Transverse colon (tissue), 4 donors: Measurements from ENCODE around the gene MRPS17. TPM values are rescaled to one million over a fixed set of nuclear protein-coding genes. Genes with fewer than 3 reads are reported as not detected.

Experiments used
- DNase-seq: peaks from one replicate; pipeline ENCODE4 v3.0.0-alpha.2; 2019
- H3K27ac ChIP-seq, 4 donors: fragments of 200-600 bp; sonication (generic); 2 replicates each; pipeline ENCODE4 v1.5.1; 2016 to 2018; ENCODE audit warnings: inconsistent platforms in 4 of 4
- H3K27me3 ChIP-seq: fragments of 200-600 bp; sonication (generic); 2 replicates; pipeline ENCODE4 v1.5.1; 2017; ENCODE audit warnings: inconsistent platforms
- H3K36me3 ChIP-seq, 4 donors: fragments of 200-600 bp; sonication (generic); 2 replicates each; pipeline ENCODE4 v1.5.1; 2017 to 2019; ENCODE audit warnings: inconsistent platforms in 4 of 4
- H3K4me1 ChIP-seq, 4 donors: fragments of 200-600 bp; sonication (generic); 2 replicates each; pipeline ENCODE4 v1.5.1; 2017 to 2020; ENCODE audit warnings: inconsistent platforms in 4 of 4
- H3K4me3 ChIP-seq, 4 donors: fragments of 200-600 bp; sonication (generic); 1 replicate in 1 of 4; 2 replicates in 3 of 4; pipeline versions ENCODE4 v1.5.1 to v1.6.1; 2017 to 2019; ENCODE audit warnings: inconsistent platforms in 4 of 4
- H3K9me3 ChIP-seq, 2 donors: fragments of 200-600 bp; sonication (generic); 2 replicates each; pipeline ENCODE4 v1.5.1; 2017 to 2019; ENCODE audit warnings: inconsistent platforms in 2 of 2
- EP300 ChIP-seq: sonication (generic); formaldehyde crosslinking; IDR thresholded peaks from one replicate; pipeline ENCODE4 v1.6.1; 2017; ENCODE audit warnings: antibody characterized with exemption, low read depth
- POLR2A ChIP-seq: fragments of 450-650 bp; IDR thresholded peaks from one replicate; pipeline ENCODE4 v1.6.1; 2016; ENCODE audit warnings: antibody characterized with exemption, mild to moderate bottlenecking, moderate library complexity
- POLR2AphosphoS5 ChIP-seq, 3 donors: sonication (generic); formaldehyde crosslinking; IDR thresholded peaks; one replicate each; pipeline ENCODE4 v1.6.1; 2016; ENCODE audit warnings: antibody characterized with exemption in 3 of 3
- WGBS, 2 donors: methylation state at CpG; one replicate each; pipeline ENCODE4 v1.1.5; 2018; ENCODE audit warnings: low coverage in 1 of 2; 5-methylcytosine and 5-hydroxymethylcytosine counted together
- in situ Hi-C, 4 donors: fragments of 200-750 bp; cut with MboI; loops; one replicate each; pipeline versions ENCODE4 v1.15.0 to v1.15.1; 2017; ENCODE audit warnings: low sequenced_read_pairs in 3 of 4, low pct_ligation_motif_present in 1 of 4, low pct_unique_long_range_greater_than_20kb in 1 of 4
- intact Hi-C: fragments of 100-400 bp; cut with DNase I; formaldehyde crosslinking; loops from one replicate; pipeline ENCODE4 v1.15.1; 2023; ENCODE audit warnings: low total_unique reads
- total RNA-seq, 4 donors: library from RNA; depleted of rRNA; stranded (reverse); fragments of >200 nt; gene quantifications; one replicate each; pipeline ENCODE4 v1.1.0, GENCODE V29; 2016
- TF ChIP-seq, protein P1 (sequence below), 5 experiments: fragments of 200-600 bp in 3 of 5; fragments of 450-650 bp in 2 of 5; sonication (generic) in 3 of 5; IDR thresholded peaks; 1 replicate in 2 of 5; 2 replicates in 3 of 5; pipeline ENCODE4 v1.5.1; 2016 to 2017; ENCODE audit warnings: antibody characterized with exemption in 5 of 5, inconsistent platforms in 3 of 5, mild to moderate bottlenecking in 2 of 5, moderate library complexity in 1 of 5

The MRPS17 gene
- total RNA-seq, 4 donors from 2014 or later: 1.1 to 11.5 (median 4.5) TPM

DNA sequence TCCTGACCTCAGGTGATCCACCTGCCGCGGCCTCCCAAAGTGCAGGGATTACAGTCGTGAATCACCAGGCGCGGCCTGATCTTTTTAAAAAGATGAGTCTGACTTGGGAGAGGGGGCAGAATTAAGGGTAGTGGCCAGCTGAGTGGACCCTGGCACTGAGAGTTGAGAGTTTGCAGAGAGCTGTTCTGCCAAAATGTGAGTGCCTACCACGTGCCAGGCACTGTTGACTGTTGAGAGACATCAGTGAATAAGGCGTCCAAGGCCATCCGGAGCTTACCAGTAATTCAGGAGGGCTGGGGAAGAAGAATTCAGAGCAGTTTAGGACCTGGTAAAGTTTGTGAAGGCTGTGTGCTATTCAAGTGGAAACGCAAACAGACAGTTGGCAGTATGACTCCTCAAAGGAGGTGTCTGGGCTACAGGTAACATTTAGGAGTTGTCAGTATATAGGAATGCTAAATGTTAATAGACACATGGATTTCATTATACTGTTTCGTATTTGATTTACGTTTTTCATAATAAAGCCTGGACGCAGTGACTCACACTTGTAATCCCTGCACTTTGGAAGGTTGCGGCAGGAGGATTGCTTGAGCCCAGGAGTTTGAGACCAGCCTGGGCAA is 14.2 kb downstream of the MRPS17 start:
- 55 to 72% methylated on average over 8 to 13 of the region's 13 CpGs for WGBS, 2 donors
- Histone ChIP-seq H3K9me3 (no peaks in the 10 kb centered on the region), H3K27ac (peak overlapping the region; percentile 94 to 96 (median 94)), H3K4me1 (peaks cover 4 to 42% (median 15%) of the 10 kb centered on the region in 4 donors), H3K36me3 (no peaks in the 10 kb centered on the region), H3K4me3 (peak overlapping the region in 1 of 4 donors; percentile 74), H3K27me3 (no peaks in the 10 kb centered on the region)
- in situ Hi-C loops: loop anchor here (25.0 kb wide), 1 partner anchor 329 kb away; no protein-coding TSS in a partner anchor
- DNase-seq: no peak
- intact Hi-C loops: no loop called here
- TF ChIP-seq EP300: no peak
- no peak for TF ChIP-seq POLR2A
- TF ChIP-seq, protein P1, sequence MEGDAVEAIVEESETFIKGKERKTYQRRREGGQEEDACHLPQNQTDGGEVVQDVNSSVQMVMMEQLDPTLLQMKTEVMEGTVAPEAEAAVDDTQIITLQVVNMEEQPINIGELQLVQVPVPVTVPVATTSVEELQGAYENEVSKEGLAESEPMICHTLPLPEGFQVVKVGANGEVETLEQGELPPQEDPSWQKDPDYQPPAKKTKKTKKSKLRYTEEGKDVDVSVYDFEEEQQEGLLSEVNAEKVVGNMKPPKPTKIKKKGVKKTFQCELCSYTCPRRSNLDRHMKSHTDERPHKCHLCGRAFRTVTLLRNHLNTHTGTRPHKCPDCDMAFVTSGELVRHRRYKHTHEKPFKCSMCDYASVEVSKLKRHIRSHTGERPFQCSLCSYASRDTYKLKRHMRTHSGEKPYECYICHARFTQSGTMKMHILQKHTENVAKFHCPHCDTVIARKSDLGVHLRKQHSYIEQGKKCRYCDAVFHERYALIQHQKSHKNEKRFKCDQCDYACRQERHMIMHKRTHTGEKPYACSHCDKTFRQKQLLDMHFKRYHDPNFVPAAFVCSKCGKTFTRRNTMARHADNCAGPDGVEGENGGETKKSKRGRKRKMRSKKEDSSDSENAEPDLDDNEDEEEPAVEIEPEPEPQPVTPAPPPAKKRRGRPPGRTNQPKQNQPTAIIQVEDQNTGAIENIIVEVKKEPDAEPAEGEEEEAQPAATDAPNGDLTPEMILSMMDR (IDR thresholded peaks at IDR 0.05): no peak
- no peak for TF ChIP-seq POLR2AphosphoS5 (IDR thresholded peaks at IDR 0.05)

DNA sequence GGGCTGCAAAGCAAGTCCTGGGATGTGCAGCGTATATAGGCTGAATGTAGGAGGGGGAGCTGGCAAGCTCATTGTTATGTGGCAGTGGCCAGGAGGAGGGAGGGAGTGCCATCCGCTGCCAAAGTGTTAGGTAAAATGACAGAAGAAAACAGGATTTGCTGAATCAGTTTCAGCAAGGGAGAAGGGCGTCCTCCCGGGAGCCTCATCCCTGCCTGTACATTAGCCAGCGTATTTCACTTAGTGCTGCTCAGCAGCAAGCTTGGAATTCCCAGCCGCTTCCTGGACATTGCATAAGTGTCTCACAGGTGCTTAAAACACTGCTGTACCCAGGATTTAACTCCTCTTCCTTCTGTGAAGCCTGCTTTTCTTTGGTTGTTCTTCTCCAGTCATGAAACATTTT is 15.2 kb downstream of the MRPS17 start:
- H3K4me1 ChIP-seq: peaks cover 4 to 47% (median 17%) of the 10 kb centered on the region in 4 donors
- H3K4me3 ChIP-seq: no peak overlapping the region
- peak overlapping the region in 1 of 4 donors; percentile 96 for H3K27ac ChIP-seq
- intact Hi-C loops (no loop called here), in situ Hi-C loops (loop anchor here (25.0 kb wide), 1 partner anchor 330 kb away; no protein-coding TSS in a partner anchor)
- no peak for TF ChIP-seq POLR2A
- no peaks in the 10 kb centered on the region for H3K27me3 ChIP-seq
- H3K9me3 ChIP-seq: no peaks in the 10 kb centered on the region
- DNase-seq: no peak
- 93 to 94% methylated on average over 2 to 6 of the region's 6 CpGs for WGBS, 2 donors
- no peaks in the 10 kb centered on the region for H3K36me3 ChIP-seq

DNA sequence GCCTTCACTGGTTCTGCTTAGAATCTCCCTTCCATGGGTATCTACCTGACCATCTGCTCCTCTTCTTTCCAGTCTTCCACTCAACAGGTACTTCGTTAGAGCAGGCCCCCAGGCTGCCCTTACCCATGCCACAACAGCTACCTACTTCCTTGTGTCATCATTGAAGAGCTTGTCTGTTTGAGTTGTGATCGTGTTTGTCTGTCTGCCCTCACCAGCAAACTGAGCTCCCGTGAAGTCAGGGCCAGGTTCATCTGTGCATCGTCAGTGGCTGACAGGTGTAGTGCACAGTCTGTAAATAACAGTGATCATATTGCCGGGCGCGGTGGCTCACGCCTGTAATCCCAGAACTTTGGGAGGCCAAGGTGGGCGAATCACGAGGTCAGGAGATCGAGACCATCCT is 17.7 kb downstream of the MRPS17 start:
- intact Hi-C loops (no loop called here), in situ Hi-C loops (loop anchor here (25.0 kb wide), 1 partner anchor 332 kb away; no protein-coding TSS in a partner anchor)
- TF ChIP-seq POLR2A: no peak
- TF ChIP-seq POLR2AphosphoS5 (IDR thresholded peaks at IDR 0.05): no peak
- TF ChIP-seq, protein P1 (IDR thresholded peaks at IDR 0.05): no peak
- TF ChIP-seq EP300: no peak
- WGBS, 2 donors: 77% methylated on average over 11 of the region's 11 CpGs; no CpG with 5 or more reads in 1 of the 2 donors
- H3K27ac ChIP-seq: no peak overlapping the region
- no peak for DNase-seq
- no peaks in the 10 kb centered on the region for H3K27me3 ChIP-seq
- no peaks in the 10 kb centered on the region for H3K9me3 ChIP-seq
- no peaks in the 10 kb centered on the region for H3K36me3 ChIP-seq
- peaks cover 0 to 49% (median 16%) of the 10 kb centered on the region in 4 donors for H3K4me1 ChIP-seq
- no peak overlapping the region for H3K4me3 ChIP-seq

DNA sequence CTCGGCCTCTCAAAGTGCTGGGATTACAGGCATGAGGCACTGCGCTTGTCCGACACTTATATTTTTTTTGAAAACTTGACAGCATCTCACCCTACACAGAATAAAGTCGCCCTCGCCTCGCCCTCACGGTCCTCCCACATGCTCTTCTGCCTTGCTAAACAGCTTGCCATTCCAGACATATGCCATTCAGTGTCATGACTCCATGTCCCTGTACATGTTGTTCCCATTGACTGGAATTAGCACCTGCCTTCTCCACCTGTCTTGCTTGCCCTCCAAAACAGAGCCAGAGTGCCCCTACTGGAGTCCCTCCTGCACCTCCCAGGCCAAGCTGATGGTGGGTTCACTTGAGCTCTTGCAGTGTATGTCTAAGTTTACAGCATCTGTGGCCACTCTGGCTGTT is 18.9 kb downstream of the MRPS17 start:
- H3K4me3 ChIP-seq: no peak overlapping the region
- H3K27ac ChIP-seq: no peak overlapping the region
- in situ Hi-C loops: loop anchor here (25.0 kb wide), 1 partner anchor 333 kb away; no protein-coding TSS in a partner anchor
- H3K9me3 ChIP-seq: no peaks in the 10 kb centered on the region
- WGBS, 2 donors: 83% methylated on average over 7 of the region's 7 CpGs; no CpG with 5 or more reads in 1 of the 2 donors
- intact Hi-C loops: no loop called here
- H3K4me1 ChIP-seq: peaks cover 0 to 44% (median 13%) of the 10 kb centered on the region in 4 donors
- TF ChIP-seq POLR2AphosphoS5 (IDR thresholded peaks at IDR 0.05) (no peak), EP300 (no peak), POLR2A (no peak)
- TF ChIP-seq, protein P1 (IDR thresholded peaks at IDR 0.05): no peak
- no peaks in the 10 kb centered on the region for H3K27me3 ChIP-seq
- no peak for DNase-seq
- no peaks in the 10 kb centered on the region for H3K36me3 ChIP-seq
